NCI-H146 (cell line): ENCODE results near the gene PRDM2.

Experiments
- DNase-seq: peaks from one replicate; lab custom pipeline; 2025; lab: John Stamatoyannopoulos, UW

Gene PRDM2

DNA sequence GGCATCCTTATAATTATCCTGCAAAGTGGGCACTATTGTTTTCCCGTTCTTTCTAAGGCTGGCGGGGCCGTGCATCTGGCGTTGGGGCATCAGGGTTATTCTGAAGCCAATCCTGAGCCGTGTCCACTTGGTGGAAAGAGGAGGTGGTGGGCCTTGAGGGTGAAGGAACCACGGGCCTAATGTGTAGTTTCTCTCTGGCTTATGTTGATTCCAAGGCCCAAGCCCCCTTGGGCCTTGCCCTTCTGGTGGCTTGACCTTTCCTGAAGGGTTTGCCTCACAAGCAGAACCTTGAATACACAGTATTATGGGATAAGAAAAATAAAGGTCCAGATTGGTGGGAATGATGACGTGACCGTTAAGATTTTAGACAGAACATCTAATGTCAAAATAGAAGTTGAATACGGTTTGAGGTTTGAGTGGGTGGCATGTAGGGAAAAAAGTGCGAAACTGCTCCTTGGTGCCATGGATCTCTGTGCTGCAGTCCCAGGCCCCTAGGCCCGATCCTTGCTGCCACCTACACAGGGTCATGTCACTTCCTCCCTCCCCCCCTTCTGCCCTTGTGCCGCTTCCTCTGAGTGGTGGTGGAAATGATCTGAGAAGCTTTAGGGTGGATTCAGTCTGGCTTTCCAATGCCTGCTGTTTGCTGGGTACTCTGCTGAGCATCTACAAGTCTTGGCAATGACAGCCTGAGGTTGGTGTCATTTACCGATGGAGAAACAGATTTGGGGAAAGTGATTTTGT lies 90.5 kb downstream of the PRDM2 start:
- no peak for DNase-seq

GRCh38 chr1:13792419-13792818 lies 92.4 kb downstream of the PRDM2 start:
- DNase-seq = no peak

GRCh38 chr1:13793088-13793730 lies 93.2 kb downstream of the PRDM2 start:
- no peak for DNase-seq

DNA sequence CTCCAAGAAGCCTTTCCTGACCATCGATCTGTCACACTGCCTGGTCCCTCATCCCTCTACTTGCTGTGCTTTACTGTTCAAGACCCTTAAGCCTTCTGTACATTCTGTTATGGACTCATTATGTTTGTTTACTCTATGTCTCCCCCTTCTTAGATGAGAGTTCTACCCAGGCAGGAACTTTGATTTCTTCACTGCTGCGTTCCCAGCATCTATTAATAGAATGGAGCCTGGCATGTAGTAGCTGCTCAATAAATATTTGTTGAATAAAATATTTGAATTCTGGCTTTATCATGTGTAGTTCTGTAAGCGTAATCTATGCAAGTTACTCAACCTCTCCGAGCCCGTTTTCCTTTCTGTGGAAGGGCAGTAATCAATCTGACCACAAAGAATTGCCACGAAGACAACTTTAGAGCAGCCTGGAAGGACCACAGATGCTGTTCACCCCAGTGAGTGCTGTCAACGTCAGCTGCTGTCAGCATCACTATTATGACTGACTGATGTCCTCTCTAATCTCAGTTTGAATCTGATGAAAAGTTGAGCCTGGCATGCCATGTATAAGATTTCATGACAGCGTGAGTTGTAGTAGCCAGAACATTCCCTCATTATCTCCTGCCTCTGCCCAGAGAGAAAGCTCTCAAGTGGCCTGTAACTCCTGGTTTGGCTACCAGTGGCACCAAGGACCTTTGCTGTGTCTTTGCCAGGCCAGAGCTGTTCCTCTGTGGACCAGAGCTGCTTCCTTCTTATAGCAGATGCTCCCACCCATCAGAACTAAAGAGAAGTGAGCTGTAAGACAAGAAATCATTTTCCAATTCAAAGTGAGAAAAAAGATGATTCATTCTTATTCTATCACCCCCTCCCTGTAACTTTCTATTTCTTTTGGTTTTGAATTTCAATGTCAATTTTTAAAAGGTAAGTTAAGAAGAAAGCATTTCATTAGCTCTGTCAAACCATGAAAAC lies 94.5 kb downstream of the PRDM2 start:
- DNase-seq = no peak

GRCh38 chr1:13797397-13797796 lies 97.4 kb downstream of the PRDM2 start:
- peak; percentile 11 for DNase-seq

DNA sequence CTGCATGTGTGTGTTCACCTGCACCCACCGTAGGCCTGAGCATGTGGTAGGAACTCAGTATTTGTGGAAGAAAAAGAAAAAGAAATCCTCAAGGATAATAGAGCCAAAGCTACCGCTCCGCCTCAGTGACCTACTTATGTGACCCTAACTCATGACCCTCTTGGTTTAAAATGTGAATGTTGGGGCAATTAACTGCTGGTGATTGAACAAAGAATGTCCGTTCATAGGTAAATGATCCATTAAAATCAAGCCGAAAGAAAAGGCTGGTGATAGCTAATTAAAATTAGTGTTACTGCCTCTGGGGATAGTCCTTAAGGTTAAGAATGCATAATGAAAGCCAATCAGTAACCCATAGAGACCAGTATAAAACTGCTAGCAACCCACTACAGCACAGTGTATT lies 98.1 kb downstream of the PRDM2 start:
- DNase-seq = no peak

DNA sequence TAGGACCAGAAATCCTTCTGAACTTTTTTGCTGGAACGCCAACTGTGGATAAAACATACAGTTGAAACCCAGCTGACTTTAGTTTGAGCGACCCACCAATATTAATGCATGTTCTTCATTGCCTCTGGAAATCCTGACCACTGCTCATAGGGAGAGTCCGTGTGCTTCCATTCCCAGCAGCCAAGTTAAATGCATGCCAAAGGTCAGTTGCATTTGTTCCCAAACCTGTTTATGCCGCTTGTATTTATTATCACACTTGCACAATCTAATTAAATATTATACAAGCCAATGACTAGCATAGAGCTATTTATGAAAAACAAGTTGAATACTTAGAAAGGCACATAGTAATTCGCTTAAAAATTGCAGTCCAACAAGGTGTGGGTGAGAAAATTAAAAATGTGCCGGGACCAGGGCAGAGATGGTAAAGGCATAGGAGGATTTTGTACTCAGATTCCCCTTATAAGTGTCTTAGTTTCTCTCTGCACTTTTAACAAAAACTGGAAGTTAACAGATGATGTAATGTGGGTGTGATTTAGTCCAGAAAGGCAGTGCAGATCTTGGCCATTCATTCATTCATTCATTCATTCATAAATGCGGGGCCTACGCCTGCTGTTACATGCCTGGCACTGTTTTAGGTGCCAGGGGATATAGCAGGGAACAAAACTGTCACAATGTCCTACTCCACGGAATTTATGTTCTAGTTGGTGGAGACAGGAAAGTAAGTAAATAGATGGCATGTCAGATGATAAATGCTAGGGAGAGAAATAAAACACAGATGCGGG lies 99.7 kb downstream of the PRDM2 start:
- no peak for DNase-seq

DNA sequence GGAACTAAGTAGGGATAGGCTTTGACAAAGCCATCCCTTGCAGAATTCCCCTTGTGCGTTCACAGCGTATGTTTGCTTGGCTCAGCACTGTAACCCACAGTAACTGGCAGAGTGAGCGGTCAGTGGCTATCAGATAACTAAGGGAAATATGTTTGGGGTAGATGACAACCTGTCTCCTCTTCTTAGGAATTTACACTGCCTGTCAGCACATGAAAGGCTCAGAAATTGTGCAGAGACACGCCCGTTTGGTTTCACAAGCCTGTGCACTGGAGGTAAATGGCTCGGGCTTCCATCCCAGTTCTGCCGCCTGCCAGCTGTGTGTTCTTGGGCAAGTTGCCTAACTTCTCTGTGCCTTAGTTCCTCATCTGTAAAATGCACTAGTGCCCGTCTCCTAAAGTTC lies 101.2 kb downstream of the PRDM2 start:
- no peak for DNase-seq

DNA sequence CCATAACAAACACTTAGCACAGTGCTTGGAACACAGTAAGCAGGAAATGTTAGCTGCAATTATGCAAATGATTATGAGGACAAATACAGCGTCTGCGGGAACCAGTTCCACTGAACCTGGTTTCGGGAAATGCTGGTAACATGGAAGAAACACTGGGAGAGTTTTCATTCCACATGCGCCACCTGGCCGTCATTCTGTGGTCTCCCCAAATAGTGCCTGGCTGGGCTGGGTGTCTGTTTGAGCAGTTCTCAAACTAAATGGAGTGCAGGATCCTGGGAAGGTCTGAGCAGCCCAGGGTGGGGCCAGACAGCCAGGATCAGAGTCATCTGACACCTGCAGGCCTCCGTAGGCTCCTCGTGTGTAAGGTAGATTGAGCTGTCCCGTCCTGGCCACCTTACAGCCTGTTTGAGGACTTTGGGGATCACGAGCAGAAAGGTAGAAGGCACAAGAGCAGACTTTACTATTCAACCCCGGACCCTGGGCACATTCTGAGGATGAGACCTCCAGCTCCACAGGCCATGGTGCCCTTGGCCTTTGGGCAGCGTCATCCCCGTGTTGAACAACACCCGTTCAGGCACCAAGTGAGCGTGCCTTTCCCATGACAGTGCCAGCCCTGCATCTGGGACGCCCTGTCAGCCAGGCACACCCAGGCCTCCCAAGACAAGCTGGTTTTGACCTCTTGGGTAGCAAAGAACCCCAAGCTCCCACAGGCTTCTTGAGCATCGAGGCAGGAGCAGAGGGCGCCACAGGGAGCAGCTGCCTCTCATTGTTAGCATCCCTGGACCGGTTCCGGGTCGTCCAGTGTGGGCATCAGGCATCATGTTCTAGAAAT lies 101.9 kb downstream of the PRDM2 start:
- no peak for DNase-seq

- no peak for DNase-seq
Measured at GRCh38 chr1:13802782-13803545, 103.0 kb downstream of the PRDM2 start.

DNA sequence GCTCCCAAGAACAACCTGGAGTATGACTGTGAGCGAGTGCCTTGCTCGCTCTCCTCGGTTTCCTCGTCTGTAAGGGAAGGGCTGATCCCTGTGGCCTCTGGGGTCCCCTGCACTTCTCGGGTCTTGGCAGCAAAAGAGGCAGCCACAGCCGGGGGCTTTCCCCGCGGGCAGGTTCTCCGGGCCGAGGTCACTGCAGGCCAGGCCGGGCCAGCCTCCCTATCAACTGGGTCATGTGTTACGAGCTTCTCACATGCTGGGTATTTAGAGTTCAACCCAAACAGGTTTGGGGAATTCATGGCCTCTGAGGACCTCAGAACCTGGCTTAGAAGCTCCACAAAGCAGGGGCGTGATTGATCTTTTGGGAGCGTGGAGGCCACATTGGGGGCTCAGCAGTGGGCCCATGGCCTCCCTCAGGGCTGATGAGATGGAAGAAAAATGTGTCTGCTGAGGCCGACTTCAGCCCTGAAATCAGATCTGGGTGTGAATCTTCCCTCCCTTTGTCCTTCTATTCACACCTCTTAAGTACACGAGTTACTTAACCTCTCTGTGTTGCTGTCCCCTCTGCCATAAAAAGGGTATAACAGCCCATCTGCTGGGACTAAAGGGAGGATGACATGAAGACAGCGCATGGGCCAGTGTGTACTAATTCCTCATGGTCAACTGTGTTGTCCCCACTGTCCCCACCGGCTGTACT lies 103.7 kb downstream of the PRDM2 start:
- no peak for DNase-seq

DNA sequence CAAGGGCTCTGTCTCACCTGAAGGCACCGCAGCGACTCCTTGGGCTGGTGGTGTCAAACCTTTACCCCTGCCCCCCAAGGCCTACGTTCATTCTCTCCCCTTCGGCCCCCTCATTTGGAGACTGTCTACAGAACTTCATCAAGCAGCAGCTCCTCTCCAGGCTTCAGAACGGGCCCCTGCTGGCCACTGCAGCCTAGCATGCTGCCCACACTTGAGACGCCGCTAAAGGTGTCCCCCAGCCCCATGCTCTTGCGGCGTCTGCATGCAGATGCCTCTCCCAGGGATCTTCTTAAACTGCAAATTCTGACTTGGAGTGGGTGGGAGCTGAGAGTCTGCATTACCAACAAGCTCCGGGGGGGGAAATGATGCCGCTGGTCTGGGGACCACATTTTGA lies 104.2 kb downstream of the PRDM2 start:
- no peak for DNase-seq

- DNase-seq = no peak
Measured at GRCh38 chr1:13805431-13805830, 105.4 kb downstream of the PRDM2 start.

DNA sequence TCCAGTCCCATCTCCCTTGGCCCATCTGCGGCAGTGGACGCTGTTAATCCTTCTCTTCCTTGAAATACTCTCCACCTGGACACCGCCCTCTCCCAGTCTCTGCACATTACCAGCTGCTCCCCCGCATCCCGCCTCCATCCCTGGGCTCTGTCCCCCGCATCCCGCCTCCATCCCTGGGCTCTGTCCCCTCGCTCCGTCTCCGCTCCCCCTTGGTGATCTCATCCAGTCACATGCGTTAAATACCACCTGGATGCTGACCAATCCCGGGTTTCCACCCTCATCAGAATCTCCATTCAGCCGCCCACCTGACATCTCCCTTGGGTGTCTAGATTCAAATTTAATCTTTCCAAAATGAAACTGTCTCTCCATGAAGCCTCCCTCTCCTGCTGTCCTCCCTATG lies 106.1 kb downstream of the PRDM2 start:
- DNase-seq = no peak

DNA sequence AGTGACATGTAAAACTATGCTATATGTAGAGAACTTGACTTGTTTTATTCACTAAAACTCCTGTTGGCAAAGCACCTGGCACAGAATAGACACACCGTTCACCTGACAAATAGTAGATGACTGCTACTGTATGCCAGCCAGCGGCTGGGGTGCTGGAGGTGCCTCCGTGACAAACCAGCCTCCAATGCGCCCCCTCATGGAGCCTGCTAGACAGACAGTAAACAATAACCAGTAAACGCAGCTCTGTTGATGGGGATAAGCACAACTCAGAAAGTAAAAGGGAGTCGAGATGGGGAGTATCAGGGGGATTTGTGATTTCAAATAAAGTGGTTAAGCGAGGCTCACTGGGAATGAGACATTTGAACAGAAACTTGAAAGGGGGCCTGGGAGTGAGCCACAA lies 107.2 kb downstream of the PRDM2 start:
- no peak for DNase-seq

DNA sequence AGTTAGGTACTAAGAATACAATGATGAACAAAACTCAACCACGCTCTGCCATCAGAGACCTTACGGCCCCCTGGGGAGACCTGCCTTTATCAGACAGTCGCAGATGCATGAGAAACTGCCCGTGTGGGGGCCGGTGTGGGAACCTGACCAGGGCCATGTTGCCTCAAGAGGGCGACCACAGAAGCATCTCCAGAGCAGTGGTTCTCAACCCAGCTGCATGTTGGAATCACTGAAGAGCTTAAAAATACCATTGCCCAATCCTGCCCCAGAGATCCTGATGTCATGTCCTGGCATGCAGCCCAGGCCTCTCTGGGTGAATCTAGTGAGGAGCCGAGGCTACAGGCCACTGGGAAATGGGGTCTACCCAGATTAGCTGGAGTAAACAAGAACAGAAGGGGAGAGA lies 108.7 kb downstream of the PRDM2 start:
- no peak for DNase-seq

- DNase-seq = no peak
Measured at GRCh38 chr1:13809461-13810159, 109.6 kb downstream of the PRDM2 start.

- DNase-seq = no peak
Measured at GRCh38 chr1:13812456-13813397, 112.7 kb downstream of the PRDM2 start.
